Nephron (organoid): Measurements from ENCODE around the gene ARFGAP1.

Source experiments
- H3K27ac Mint-ChIP-seq, 3 experiments: 2 replicates each; pipeline ENCODE4 v1.8.0; 2020; ENCODE audit warnings: mixed read lengths in 3 of 3, mild to moderate bottlenecking in 2 of 3, moderate library complexity in 1 of 3
- H3K27me3 Mint-ChIP-seq: 2 replicates; pipeline ENCODE4 v1.8.0; 2021; ENCODE audit warnings: low read depth, mild to moderate bottlenecking, moderate library complexity, mixed read lengths
- H3K36me3 Mint-ChIP-seq: 2 replicates; pipeline ENCODE4 v1.8.0; 2020; ENCODE audit warnings: low read depth, mixed read lengths
- H3K4me1 Mint-ChIP-seq: 2 replicates; pipeline ENCODE4 v1.8.0; 2020; ENCODE audit warnings: mixed read lengths
- H3K4me3 Mint-ChIP-seq, 3 experiments: 2 replicates each; pipeline ENCODE4 v1.8.0; 2020; ENCODE audit warnings: mild to moderate bottlenecking in 3 of 3, mixed read lengths in 3 of 3, moderate library complexity in 2 of 3
- H3K9me3 Mint-ChIP-seq: 2 replicates; pipeline ENCODE4 v1.8.0; 2020; ENCODE audit warnings: mixed read lengths
- TF ChIP-seq, protein P1 (sequence below), 3 experiments: fragments of 200-600 bp; sonication (generic); IDR thresholded peaks; one replicate each; pipeline ENCODE4 v1.5.0; 2021; ENCODE audit warnings: antibody characterized with exemption in 3 of 3; ENCODE audit not compliant: unreplicated experiment in 3 of 3

The ARFGAP1 gene

DNA sequence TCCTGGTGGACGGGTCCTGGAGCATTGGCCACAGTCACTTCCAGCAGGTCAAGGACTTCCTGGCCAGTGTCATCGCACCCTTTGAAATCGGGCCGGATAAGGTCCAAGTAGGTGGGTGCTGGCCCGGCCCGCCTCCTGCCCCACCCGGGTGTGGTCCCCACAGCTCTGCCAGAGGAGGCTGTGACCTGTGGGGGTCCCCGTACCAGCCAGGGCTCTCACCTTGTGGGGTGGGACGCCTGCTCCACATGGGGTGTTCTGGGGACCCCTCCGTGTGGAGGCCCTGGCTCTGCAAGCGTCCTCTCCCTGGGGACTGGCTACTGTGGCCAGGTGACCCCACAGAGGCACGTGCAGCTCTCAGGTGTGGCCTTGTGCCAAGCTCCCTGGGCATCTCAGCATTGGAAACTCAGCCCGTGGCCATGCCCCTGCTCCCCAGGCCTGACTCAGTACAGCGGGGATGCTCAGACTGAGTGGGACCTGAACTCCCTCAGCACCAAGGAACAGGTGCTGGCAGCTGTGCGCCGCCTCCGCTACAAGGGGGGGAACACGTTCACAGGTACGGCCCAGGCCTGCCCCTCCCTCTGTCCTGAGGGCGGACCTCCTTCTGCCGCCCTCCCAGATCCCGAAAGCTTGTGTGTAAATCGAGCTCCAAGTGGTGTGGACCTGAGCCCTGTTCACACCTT lies 35.1 kb downstream of the ARFGAP1 start:
- Mint-ChIP-seq H3K4me3 (no peak overlapping the region), H3K36me3 (no peaks in the 10 kb centered on the region), H3K9me3 (peaks cover 2% of the 10 kb centered on the region), H3K27ac (no peak overlapping the region), H3K4me1 (peaks cover 9% of the 10 kb centered on the region), H3K27me3 (peaks cover 10% of the 10 kb centered on the region)
- TF ChIP-seq, protein P1, sequence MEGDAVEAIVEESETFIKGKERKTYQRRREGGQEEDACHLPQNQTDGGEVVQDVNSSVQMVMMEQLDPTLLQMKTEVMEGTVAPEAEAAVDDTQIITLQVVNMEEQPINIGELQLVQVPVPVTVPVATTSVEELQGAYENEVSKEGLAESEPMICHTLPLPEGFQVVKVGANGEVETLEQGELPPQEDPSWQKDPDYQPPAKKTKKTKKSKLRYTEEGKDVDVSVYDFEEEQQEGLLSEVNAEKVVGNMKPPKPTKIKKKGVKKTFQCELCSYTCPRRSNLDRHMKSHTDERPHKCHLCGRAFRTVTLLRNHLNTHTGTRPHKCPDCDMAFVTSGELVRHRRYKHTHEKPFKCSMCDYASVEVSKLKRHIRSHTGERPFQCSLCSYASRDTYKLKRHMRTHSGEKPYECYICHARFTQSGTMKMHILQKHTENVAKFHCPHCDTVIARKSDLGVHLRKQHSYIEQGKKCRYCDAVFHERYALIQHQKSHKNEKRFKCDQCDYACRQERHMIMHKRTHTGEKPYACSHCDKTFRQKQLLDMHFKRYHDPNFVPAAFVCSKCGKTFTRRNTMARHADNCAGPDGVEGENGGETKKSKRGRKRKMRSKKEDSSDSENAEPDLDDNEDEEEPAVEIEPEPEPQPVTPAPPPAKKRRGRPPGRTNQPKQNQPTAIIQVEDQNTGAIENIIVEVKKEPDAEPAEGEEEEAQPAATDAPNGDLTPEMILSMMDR (IDR thresholded peaks at IDR 0.05; ENCODE audit: unreplicated experiment in 3 of 3), result no peak

DNA sequence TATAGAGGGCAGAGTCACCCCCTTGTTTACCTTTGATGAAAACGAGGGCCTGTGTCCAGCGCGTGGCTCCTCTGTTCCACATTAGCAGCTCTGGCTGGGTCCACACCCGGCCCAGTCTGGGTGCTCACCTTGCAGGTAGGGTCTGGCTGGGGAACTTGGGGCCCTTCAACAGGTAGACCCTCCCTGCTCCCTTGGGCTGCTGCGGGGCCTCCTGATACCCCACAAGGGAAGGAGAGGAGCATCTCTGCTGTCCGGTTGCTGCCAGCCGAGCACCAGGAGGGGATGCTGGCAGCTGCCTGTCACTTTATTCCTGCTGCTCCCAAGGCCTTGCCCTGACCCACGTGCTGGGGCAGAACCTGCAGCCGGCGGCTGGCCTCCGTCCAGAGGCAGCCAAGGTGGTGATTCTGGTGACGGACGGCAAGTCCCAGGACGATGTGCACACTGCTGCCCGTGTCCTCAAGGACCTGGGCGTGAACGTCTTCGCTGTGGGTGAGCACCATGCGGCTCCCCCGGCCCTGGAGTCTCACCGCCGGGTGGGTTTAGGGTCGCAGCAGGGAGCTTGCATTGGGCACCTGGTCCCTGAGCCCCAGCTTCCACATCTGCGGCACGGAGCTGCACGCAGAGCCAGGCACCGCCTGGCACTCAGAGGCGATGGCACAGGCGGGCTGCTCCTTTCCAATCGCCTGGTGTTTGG lies 35.8 kb downstream of the ARFGAP1 start:
- TF ChIP-seq, protein P1 (IDR thresholded peaks at IDR 0.05; ENCODE audit: unreplicated experiment in 3 of 3), result no peak
- no peak overlapping the region for H3K4me3 Mint-ChIP-seq
- peaks cover 9% of the 10 kb centered on the region for H3K4me1 Mint-ChIP-seq
- no peak overlapping the region for H3K27ac Mint-ChIP-seq
- no peaks in the 10 kb centered on the region for H3K36me3 Mint-ChIP-seq
- peaks cover 8% of the 10 kb centered on the region for H3K27me3 Mint-ChIP-seq
- no peaks in the 10 kb centered on the region for H3K9me3 Mint-ChIP-seq

DNA sequence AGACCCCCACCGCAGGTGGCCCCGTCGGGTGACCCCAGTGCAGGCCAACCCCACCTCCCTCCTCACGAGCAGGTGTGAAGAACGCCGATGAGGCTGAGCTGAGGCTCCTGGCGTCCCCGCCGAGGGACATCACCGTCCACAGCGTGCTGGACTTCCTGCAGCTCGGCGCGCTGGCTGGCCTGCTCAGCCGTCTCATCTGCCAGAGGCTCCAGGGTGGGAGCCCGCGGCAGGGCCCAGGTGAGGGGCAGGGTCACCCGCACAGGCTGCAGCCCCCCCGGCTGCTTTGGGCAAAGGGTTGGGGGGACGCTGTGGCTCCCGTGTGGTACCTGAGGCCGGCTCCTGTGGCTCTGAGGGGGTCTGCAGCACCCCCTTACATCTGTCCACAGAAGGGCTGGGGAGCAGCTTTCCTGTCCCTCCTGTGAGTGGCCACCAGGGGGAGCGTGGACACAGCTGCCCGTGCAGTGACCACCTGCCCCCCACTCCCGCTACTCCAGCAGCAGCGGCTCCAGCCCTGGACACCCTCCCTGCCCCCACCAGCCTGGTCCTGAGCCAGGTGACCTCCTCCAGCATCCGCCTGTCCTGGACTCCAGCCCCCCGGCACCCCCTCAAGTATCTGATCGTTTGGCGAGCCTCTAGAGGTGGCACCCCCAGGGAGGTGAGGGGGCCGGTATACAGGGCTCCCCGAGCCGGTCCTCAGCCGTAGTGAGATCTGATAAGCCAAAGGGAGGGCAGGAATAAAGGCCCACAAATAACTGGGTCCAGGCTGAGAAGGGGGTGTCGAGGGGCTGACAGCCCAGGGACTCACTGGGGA lies 36.9 kb downstream of the ARFGAP1 start:
- H3K4me1 Mint-ChIP-seq, result peaks cover 9% of the 10 kb centered on the region
- peaks cover 8% of the 10 kb centered on the region for H3K27me3 Mint-ChIP-seq
- H3K9me3 Mint-ChIP-seq, result no peaks in the 10 kb centered on the region
- no peak overlapping the region for H3K27ac Mint-ChIP-seq
- no peak overlapping the region for H3K4me3 Mint-ChIP-seq
- TF ChIP-seq, protein P1 (IDR thresholded peaks at IDR 0.05; ENCODE audit: unreplicated experiment in 3 of 3), result peak; percentile 89 to 97 (median 92)
- H3K36me3 Mint-ChIP-seq, result no peaks in the 10 kb centered on the region

DNA sequence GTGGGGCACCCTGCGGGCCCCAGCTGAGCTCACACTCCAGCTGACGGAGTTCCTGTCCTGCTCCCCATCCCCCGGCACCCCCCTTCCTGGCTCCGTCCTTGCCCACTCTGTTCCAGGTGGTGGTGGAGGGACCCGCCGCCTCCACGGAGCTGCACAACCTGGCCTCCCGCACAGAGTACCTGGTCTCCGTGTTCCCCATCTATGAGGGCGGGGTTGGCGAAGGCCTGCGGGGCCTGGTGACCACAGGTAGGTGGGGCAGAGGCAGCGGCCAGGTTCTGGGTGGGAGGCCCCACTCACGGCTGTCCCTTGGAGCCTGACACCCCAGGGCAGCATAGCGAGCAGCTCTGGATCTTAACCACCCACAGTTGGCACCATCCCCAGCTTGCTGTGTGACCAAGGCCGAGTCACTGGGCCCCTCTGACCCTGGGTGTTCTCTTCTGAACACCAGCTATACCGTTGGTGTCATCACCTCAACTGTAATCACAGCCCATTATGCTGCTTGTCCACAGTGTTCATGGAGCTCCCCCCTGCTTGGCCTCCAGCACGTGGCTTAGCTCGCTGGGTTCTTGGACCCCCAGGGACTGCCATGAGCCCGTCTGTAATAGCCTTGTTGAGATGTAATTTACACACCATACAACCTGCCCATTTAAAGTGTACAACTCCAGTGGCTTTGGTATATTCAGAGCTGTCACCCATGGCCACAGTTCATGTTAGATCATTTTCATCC lies 37.8 kb downstream of the ARFGAP1 start:
- no peaks in the 10 kb centered on the region for H3K27me3 Mint-ChIP-seq
- H3K27ac Mint-ChIP-seq, result peak overlapping the region in 1 of 3 experiments; percentile 83
- H3K4me1 Mint-ChIP-seq, result peaks cover 9% of the 10 kb centered on the region
- H3K36me3 Mint-ChIP-seq, result no peaks in the 10 kb centered on the region
- no peaks in the 10 kb centered on the region for H3K9me3 Mint-ChIP-seq
- H3K4me3 Mint-ChIP-seq, result peak overlapping the region in 1 of 3 experiments; percentile 28
- TF ChIP-seq, protein P1 (IDR thresholded peaks at IDR 0.05; ENCODE audit: unreplicated experiment in 3 of 3), result no peak

DNA sequence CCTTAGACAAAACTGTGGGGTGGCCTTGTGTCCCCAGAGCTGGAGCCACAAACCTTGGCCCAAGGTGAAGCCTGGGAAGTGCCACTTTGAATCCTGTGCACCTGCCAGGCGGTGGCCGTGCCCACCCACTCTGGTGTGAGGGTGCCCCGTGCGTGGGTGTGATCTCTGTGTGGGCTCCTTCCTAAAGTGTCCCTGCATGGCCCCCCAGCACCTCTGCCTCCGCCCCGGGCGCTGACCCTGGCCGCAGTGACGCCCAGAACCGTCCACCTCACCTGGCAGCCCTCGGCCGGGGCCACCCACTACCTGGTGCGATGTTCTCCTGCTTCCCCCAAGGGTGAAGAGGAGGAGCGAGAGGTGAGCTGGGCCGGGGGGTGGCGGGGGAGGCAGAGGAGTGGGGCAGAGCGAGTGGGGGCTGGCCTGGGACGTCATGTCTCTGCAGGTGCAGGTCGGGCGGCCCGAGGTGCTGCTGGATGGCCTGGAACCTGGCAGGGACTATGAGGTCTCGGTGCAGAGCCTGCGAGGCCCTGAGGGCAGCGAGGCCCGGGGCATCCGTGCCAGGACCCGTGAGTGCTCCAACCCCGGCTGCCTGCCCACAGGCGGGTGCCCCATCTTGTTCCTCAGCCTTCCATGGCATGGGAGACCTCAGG lies 38.7 kb downstream of the ARFGAP1 start:
- no peaks in the 10 kb centered on the region for H3K36me3 Mint-ChIP-seq
- TF ChIP-seq, protein P1 (IDR thresholded peaks at IDR 0.05; ENCODE audit: unreplicated experiment in 3 of 3), result no peak
- H3K4me1 Mint-ChIP-seq, result peaks cover 9% of the 10 kb centered on the region
- H3K27ac Mint-ChIP-seq, result no peak overlapping the region
- no peaks in the 10 kb centered on the region for H3K27me3 Mint-ChIP-seq
- no peaks in the 10 kb centered on the region for H3K9me3 Mint-ChIP-seq
- H3K4me3 Mint-ChIP-seq, result no peak overlapping the region
